GM20431 (cell line): ENCODE data around the gene ULK3.

Source experiments
- in situ Hi-C: fragments of 300-500 bp; cut with MseI, MboI; formaldehyde crosslinking; loops from one replicate; pipeline ENCODE4 v1.15.0; 2020; ENCODE audit warnings: low sequenced_read_pairs; ENCODE audit not compliant: unreplicated experiment

ULK3 gene

DNA sequence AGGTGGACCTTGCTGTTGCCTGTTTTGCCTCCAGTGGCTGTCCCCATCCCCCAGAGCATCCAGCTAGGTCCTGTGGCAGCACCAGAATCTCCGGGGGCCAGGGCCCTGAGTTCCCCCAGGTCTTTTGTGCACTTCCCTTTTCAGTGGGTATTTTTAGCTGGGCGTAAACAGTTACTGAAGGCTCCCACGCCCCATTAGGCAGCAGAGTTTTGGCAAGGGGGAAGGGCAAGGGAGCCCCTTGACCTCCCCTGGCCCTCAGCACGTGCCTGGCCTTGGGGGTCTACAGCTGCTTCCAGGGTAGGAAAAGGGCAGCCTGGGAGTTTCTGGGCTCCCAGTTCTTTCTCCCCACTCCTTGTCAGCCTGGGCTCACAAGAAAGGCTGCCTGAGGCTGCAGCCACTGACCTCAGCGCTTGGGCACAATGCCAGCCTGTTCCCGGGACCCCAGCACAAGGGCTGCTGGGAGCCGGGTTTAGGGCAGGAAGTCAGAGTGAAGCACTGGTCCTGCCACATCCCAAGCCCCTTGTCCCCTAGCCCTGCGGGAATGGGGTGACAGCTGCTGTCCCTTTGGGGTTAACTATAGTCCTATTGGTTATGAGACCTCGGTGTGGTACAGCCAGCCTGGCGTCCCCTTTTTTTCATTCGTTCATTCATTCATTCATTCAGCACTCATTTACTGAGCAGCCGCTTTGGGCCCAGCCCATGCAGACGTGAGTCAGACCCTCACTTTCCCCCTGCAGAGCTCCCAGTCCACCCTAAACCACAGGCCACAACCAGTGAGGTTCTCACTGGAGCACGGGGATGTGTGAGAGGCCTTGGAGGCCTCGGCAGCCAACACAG is 52.7 kb downstream of the ULK3 start:
- in situ Hi-C loops: no loop called here

GRCh38 chr15:74789741-74790079 is 53.2 kb downstream of the ULK3 start:
- in situ Hi-C loops: no loop called here

DNA sequence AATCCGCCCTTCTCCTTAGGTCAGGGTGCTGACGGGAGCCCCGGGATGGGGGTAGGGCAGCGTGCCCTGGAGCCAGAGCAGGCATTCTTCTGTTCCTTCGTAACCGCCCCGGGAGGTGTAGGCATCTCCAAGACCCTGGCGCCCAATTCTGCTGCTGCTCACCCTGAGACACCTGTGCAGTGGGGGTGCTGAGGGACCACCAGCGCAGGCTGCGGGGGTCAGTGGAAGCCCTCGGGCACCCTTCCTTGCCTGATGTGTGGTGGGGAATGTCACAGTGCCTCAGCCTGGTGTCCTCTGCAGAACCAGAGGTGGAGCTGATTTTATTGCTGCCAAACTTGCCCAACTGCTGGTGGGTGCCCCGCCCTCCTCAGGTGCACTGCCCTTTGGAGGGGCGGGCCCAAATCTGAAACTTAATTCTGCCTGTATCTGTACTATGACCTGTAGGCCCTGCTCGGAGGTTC is 53.8 kb downstream of the ULK3 start:
- in situ Hi-C loops: no loop called here

- in situ Hi-C loops: no loop called here
Observed at GRCh38 chr15:74788683-74789151, 54.2 kb downstream of the ULK3 start.

DNA sequence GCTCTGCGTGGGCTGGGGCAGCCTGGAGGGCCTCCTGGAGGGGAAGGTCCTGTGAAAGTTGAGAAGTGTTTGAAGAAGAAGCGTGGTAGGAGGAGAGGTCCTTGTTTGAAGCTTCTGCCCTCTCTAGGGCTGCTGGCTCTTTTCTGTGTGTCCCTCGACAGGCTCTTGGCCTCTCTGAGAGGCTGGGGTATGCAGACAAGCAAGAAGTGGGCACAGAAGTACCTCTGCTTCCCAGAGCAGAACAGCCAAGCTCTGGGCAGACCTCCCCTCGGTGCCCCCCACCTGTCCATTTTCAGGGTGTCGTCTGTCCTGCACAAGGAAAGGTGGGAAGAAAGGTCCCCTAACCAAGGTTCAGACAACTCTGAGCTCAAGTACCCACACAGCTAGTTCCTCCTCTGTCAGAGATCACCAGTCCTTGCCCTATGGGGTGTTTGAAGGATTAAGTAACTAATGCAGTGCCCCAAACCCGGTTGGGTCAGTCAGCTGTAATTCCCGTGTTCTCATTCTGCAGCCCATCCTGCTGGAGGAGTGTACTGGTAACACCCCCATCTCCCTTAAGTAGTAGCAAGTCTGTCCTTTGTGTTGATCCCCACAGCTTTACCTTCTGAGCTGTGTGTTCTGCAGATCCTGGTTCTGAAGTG is 54.8 kb downstream of the ULK3 start:
- in situ Hi-C loops: no loop called here

- in situ Hi-C loops: no loop called here
Observed at GRCh38 chr15:74787251-74788041, 55.5 kb downstream of the ULK3 start.

DNA sequence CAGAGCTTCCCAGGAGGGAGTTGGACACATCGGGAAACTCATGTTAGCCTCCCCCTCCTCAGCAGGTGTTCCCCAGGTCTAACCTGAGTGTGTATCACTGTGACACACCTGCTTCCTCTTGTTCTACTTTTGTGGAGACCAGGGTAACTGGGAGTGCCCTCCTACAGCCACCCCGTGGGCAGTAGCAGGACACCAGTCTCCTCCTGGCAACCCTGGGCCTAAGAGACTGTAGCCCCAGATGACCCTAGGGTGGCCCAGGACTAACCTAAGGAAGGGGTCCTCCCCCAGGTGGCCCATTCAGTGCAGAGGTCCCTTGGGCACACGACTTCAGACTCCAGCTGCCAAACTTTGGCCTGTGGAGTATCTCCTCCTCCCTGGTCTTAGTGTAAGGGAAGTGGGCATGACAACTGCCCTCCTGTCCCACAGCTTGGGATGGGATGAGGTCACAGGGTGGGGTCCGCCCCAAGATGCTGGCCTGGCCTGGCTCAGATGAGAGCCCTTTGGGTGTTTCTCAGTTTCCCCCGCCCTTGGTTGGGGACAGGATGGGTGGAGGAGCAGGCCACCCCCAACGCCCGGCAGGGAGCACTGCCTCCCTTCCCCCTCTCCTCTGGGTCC is 56.3 kb downstream of the ULK3 start:
- in situ Hi-C loops: no loop called here
